ENCODE results near the gene UGT1A9. TPM values are rescaled to one million over a fixed set of nuclear protein-coding genes. Genes with fewer than 3 reads are reported as not detected.
"Not testable (repeated sequence)": the region's sequence is repeated elsewhere in the genome, so short reads cannot be mapped to it uniquely, and the experiment has no call there.

UGT1A9 gene
- total and polyA plus RNA-seq, 5 donors, result not detected

- 81% methylated on average over 7 of the region's 7 CpGs for WGBS
- Histone ChIP-seq H3K4me3 (ENCODE audit: low read length) (no peak overlapping the region), H3K9me3 (ENCODE audit: control insufficient read depth, low read length) (no peaks in the 10 kb centered on the region), H3K27me3 (ENCODE audit: control insufficient read depth, insufficient read depth) (no peaks in the 10 kb centered on the region), H3K27ac (ENCODE audit: low read length) (no peak overlapping the region), H3K4me1 (ENCODE audit: control insufficient read depth, insufficient read depth, low read length) (no peaks in the 10 kb centered on the region)
- DNase-seq (no peak), ATAC-seq (no peak)
- intact Hi-C loops (cut with DNase I), result no loop called here
Observed at GRCh38 chr2:233713262-233713615, 41.5 kb downstream of the UGT1A9 start.

- no peaks in the 10 kb centered on the region for H3K9me3 ChIP-seq (ENCODE audit: control insufficient read depth, low read length)
- 67% methylated on average over 2 of the region's 2 CpGs for WGBS
- ATAC-seq (no peak), DNase-seq (no peak)
- H3K27me3 ChIP-seq (ENCODE audit: control insufficient read depth, insufficient read depth), result no peaks in the 10 kb centered on the region
- H3K4me3 ChIP-seq (ENCODE audit: low read length), result no peak overlapping the region
- H3K4me1 ChIP-seq (ENCODE audit: control insufficient read depth, insufficient read depth, low read length), result no peaks in the 10 kb centered on the region
- H3K27ac ChIP-seq (ENCODE audit: low read length), result no peak overlapping the region
- intact Hi-C loops (cut with DNase I), result no loop called here
Observed at GRCh38 chr2:233714121-233714520, 42.4 kb downstream of the UGT1A9 start.

- DNase-seq, result no peak
- H3K27me3 ChIP-seq (ENCODE audit: control insufficient read depth, insufficient read depth), result no peaks in the 10 kb centered on the region
- no peaks in the 10 kb centered on the region for H3K4me1 ChIP-seq (ENCODE audit: control insufficient read depth, insufficient read depth, low read length)
- H3K27ac ChIP-seq (ENCODE audit: low read length), result no peak within 1 kb of the TSS
- 83% methylated on average over 7 of the region's 7 CpGs for WGBS
- intact Hi-C loops (cut with DNase I), result no loop called here
- H3K9me3 ChIP-seq (ENCODE audit: control insufficient read depth, low read length), result no peaks in the 10 kb centered on the region
- no peak for ATAC-seq
- H3K4me3 ChIP-seq (ENCODE audit: low read length), result no peak within 1 kb of the TSS
Observed at GRCh38 chr2:233718552-233718951, 46.9 kb downstream of the UGT1A9 start, which contains the start of gene UGT1A4. Gene UGT1A4 (plus strand): TSS chr2:233718736. CDS start chr2:233718821, 85 bp downstream.

- Histone ChIP-seq H3K4me1 (ENCODE audit: control insufficient read depth, insufficient read depth, low read length) (no peaks in the 10 kb centered on the region), H3K9me3 (ENCODE audit: control insufficient read depth, low read length) (no peaks in the 10 kb centered on the region), H3K4me3 (ENCODE audit: low read length) (no peak within 1 kb of the TSS), H3K27ac (ENCODE audit: low read length) (no peak within 1 kb of the TSS), H3K27me3 (ENCODE audit: control insufficient read depth, insufficient read depth) (no peaks in the 10 kb centered on the region)
- ATAC-seq, result no peak
- DNase-seq, result no peak
- WGBS, result 74% methylated on average over 8 of the region's 8 CpGs
- intact Hi-C loops (cut with DNase I), result no loop called here
Observed at GRCh38 chr2:233728723-233729301, 57.1 kb downstream of the UGT1A9 start, which contains the start of gene UGT1A3. Gene UGT1A3 (plus strand): TSS chr2:233729042. CDS start chr2:233729127, 85 bp downstream.

- H3K9me3 ChIP-seq (ENCODE audit: control insufficient read depth, low read length); H3K4me1 ChIP-seq (ENCODE audit: control insufficient read depth, insufficient read depth, low read length); H3K4me3 ChIP-seq (ENCODE audit: low read length); ATAC-seq; intact Hi-C loops (cut with DNase I); DNase-seq; H3K27ac ChIP-seq (ENCODE audit: low read length); H3K27me3 ChIP-seq (ENCODE audit: control insufficient read depth, insufficient read depth): not testable (repeated sequence)
- WGBS, result 82% methylated on average over 14 of the region's 14 CpGs
Observed at GRCh38 chr2:233736868-233737653, 65.4 kb downstream of the UGT1A9 start.

GRCh38 chr2:233740870-233741269 is 69.2 kb downstream of the UGT1A9 start:
- WGBS, result 56% methylated on average over 2 of the region's 2 CpGs
- intact Hi-C loops (cut with DNase I), result no loop called here

GRCh38 chr2:233743464-233744259 is 72.0 kb downstream of the UGT1A9 start:
- WGBS, result 92% methylated on average over 45 of the region's 46 CpGs
- Histone ChIP-seq H3K4me3 (ENCODE audit: low read length) (no peak overlapping the region), H3K9me3 (ENCODE audit: control insufficient read depth, low read length) (no peaks in the 10 kb centered on the region), H3K27me3 (ENCODE audit: control insufficient read depth, insufficient read depth) (no peaks in the 10 kb centered on the region), H3K4me1 (ENCODE audit: control insufficient read depth, insufficient read depth, low read length) (no peaks in the 10 kb centered on the region), H3K27ac (ENCODE audit: low read length) (no peak overlapping the region)
- DNase-seq (no peak), ATAC-seq (no peak)
- intact Hi-C loops (cut with DNase I), result no loop called here

More at GRCh38 chr2:233740870-233741269, 69.2 kb downstream of the UGT1A9 start:
- Histone ChIP-seq H3K4me1 (ENCODE audit: control insufficient read depth, insufficient read depth, low read length) (no peaks in the 10 kb centered on the region), H3K9me3 (ENCODE audit: control insufficient read depth, low read length) (no peaks in the 10 kb centered on the region), H3K4me3 (ENCODE audit: low read length) (no peak overlapping the region), H3K27ac (ENCODE audit: low read length) (no peak overlapping the region), H3K27me3 (ENCODE audit: control insufficient read depth, insufficient read depth) (no peaks in the 10 kb centered on the region)
- no peak for DNase-seq
- ATAC-seq, result no peak

- WGBS, result 77% methylated on average over 5 of the region's 5 CpGs
- intact Hi-C loops (cut with DNase I), result no loop called here
- Histone ChIP-seq H3K27me3 (ENCODE audit: control insufficient read depth, insufficient read depth) (no peaks in the 10 kb centered on the region), H3K4me3 (ENCODE audit: low read length) (no peak overlapping the region), H3K9me3 (ENCODE audit: control insufficient read depth, low read length) (no peaks in the 10 kb centered on the region), H3K27ac (ENCODE audit: low read length) (no peak overlapping the region), H3K4me1 (ENCODE audit: control insufficient read depth, insufficient read depth, low read length) (no peaks in the 10 kb centered on the region)
- ATAC-seq (no peak), DNase-seq (no peak)
Observed at GRCh38 chr2:233745073-233745755, 73.5 kb downstream of the UGT1A9 start.

GRCh38 chr2:233745838-233746237 is 74.1 kb downstream of the UGT1A9 start:
- DNase-seq; H3K4me3 ChIP-seq (ENCODE audit: low read length); H3K27ac ChIP-seq (ENCODE audit: low read length); H3K4me1 ChIP-seq (ENCODE audit: control insufficient read depth, insufficient read depth, low read length); intact Hi-C loops (cut with DNase I); H3K27me3 ChIP-seq (ENCODE audit: control insufficient read depth, insufficient read depth); ATAC-seq; H3K9me3 ChIP-seq (ENCODE audit: control insufficient read depth, low read length): not testable (repeated sequence)
- 61% methylated on average over 2 of the region's 2 CpGs for WGBS

GRCh38 chr2:233746475-233747282 is 75.0 kb downstream of the UGT1A9 start:
- no peaks in the 10 kb centered on the region for H3K27me3 ChIP-seq (ENCODE audit: control insufficient read depth, insufficient read depth)
- DNase-seq, result no peak
- H3K4me1 ChIP-seq (ENCODE audit: control insufficient read depth, insufficient read depth, low read length), result no peaks in the 10 kb centered on the region
- H3K27ac ChIP-seq (ENCODE audit: low read length), result no peak overlapping the region
- H3K9me3 ChIP-seq (ENCODE audit: control insufficient read depth, low read length), result peaks cover 2% of the 10 kb centered on the region
- 71% methylated on average over 10 of the region's 10 CpGs for WGBS
- no peak for ATAC-seq
- intact Hi-C loops (cut with DNase I), result no loop called here
- H3K4me3 ChIP-seq (ENCODE audit: low read length), result no peak overlapping the region
